Neural progenitor cell (in vitro differentiated cells): ENCODE data around the gene XRN1. TPM values are rescaled to one million over a fixed set of nuclear protein-coding genes. Genes with fewer than 3 reads are reported as not detected.
"Not testable (repeated sequence)": the region's sequence is repeated elsewhere in the genome, so short reads cannot be mapped to it uniquely, and the experiment has no call there.

ENCODE experiments used
- DNase-seq: peaks from one replicate; pipeline ENCODE4 v3.0.0-alpha.2; 2016; ENCODE audit warnings: low spot score
- H2AFZ ChIP-seq: fragments of 200-600 bp; sonication (generic); replicated peaks from 2 replicates; pipeline ENCODE4 v1.6.1; 2016; ENCODE audit warnings: antibody characterized with exemption
- H3F3A ChIP-seq: fragments of 200-600 bp; sonication (generic); 2 replicates; pipeline ENCODE4 v1.6.1; 2016; ENCODE audit warnings: antibody characterized with exemption, low read depth
- H3K27ac ChIP-seq: fragments of 200-600 bp; sonication (generic); 2 replicates; pipeline ENCODE4 v1.5.1; 2016; ENCODE audit warnings: mild to moderate bottlenecking
- H3K27me3 ChIP-seq: fragments of 200-600 bp; sonication (generic); 2 replicates; pipeline ENCODE4 v1.6.1; 2016; ENCODE audit warnings: mild to moderate bottlenecking, moderate library complexity
- H3K36me3 ChIP-seq: fragments of 200-600 bp; sonication (generic); 2 replicates; pipeline ENCODE4 v1.5.1; 2016
- H3K4me1 ChIP-seq: fragments of 200-600 bp; sonication (generic); 2 replicates; pipeline ENCODE4 v1.6.1; 2016; ENCODE audit warnings: mixed run types
- H3K4me2 ChIP-seq: fragments of 200-600 bp; sonication (generic); 2 replicates; pipeline ENCODE4 v1.6.1; 2016
- H3K4me3 ChIP-seq: fragments of 200-600 bp; sonication (generic); 2 replicates; pipeline ENCODE4 v1.5.1; 2016
- H3K79me2 ChIP-seq: fragments of 200-600 bp; sonication (generic); 2 replicates; pipeline ENCODE4 v1.6.1; 2016; ENCODE audit warnings: low read depth
- H3K9ac ChIP-seq: fragments of 200-600 bp; sonication (generic); 2 replicates; pipeline ENCODE4 v1.6.1; 2016
- H3K9me3 ChIP-seq: fragments of 200-600 bp; sonication (generic); 2 replicates; pipeline ENCODE4 v1.5.1; 2016; ENCODE audit warnings: low read depth
- H4K20me1 ChIP-seq: fragments of 200-600 bp; sonication (generic); 2 replicates; pipeline ENCODE4 v1.6.1; 2016; ENCODE audit warnings: low read depth
- H3K27ac Mint-ChIP-seq: 3 replicates; pipeline ENCODE4 v1.8.0; 2021; ENCODE audit warnings: mixed read lengths
- H3K27me3 Mint-ChIP-seq: 2 replicates; pipeline ENCODE4 v1.8.0; 2022; ENCODE audit warnings: low read depth, mild to moderate bottlenecking, inconsistent platforms, moderate library complexity, mixed read lengths; ENCODE audit not compliant: insufficient read depth
- H3K36me3 Mint-ChIP-seq: 3 replicates; pipeline ENCODE4 v1.8.0; 2021; ENCODE audit warnings: mixed read lengths
- H3K4me1 Mint-ChIP-seq: 3 replicates; pipeline ENCODE4 v1.8.0; 2021; ENCODE audit warnings: mixed read lengths
- H3K4me3 Mint-ChIP-seq: 3 replicates; pipeline ENCODE4 v1.8.0; 2021; ENCODE audit warnings: mild to moderate bottlenecking, moderate library complexity, mixed read lengths
- H3K9me3 Mint-ChIP-seq: 3 replicates; pipeline ENCODE4 v1.8.0; 2020; ENCODE audit warnings: mixed read lengths
- EZH2 ChIP-seq: fragments of 200-600 bp; sonication (generic); IDR thresholded peaks from 2 replicates; pipeline ENCODE4 v1.6.1; 2017; ENCODE audit warnings: antibody characterized with exemption, mild to moderate bottlenecking, moderate library complexity
- EZH2phosphoT487 ChIP-seq: fragments of 200-600 bp; sonication (generic); IDR thresholded peaks from 2 replicates; pipeline ENCODE4 v1.6.1; 2017; ENCODE audit warnings: antibody characterized with exemption
- total RNA-seq: library from RNA; depleted of rRNA; stranded (reverse); fragments of >200 nt; gene quantifications from 2 replicates; pipeline ENCODE4 v1.2.3, GENCODE V29; 2015; ENCODE audit warnings: low replicate concordance
- TF ChIP-seq, protein P1 (sequence below): fragments of 200-600 bp; sonication (generic); IDR thresholded peaks from 2 replicates; pipeline ENCODE4 v1.5.1; 2017; ENCODE audit warnings: antibody characterized with exemption, mild to moderate bottlenecking

XRN1 gene
- total RNA-seq, 1 donor from 2014 or later = 40.1 TPM

DNA sequence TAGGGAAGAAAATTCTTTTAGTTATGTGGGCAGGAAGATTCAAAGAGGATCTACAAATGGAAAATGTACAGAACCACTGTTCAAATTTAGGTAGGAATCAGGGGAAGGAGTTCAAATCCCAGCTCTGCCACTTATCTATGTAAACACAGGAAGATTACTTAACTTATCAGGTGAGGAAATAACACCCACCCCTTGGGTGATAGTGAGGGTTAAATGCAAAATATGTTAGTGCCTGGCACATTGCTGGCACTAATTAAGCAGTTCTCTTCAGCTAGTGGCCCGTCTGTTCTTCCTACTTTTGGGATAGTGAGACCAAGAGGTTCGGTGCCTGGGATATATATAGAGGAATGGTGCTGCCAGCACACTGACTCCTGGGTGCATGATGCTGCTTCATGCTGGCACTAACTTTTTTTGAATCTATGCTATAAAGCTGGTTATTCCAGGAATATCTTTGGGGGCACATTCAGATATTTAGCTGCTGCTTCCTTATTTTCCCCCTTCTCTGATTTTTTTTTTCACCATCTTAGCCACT lies 83.8 kb downstream of the XRN1 start:
- Mint-ChIP-seq H3K9me3 (no peaks in the 10 kb centered on the region), H3K27me3 (no peaks in the 10 kb centered on the region), H3K27ac (no peak overlapping the region), H3K4me3 (no peak overlapping the region), H3K4me1 (no peaks in the 10 kb centered on the region), H3K36me3 (peaks cover 17% of the 10 kb centered on the region)
- H3K4me1 ChIP-seq = no peaks in the 10 kb centered on the region
- no peak overlapping the region for H3K27ac ChIP-seq
- H3K9me3 ChIP-seq = no peaks in the 10 kb centered on the region
- H3F3A ChIP-seq = peaks cover 4% of the 10 kb centered on the region
- no peak overlapping the region for H2AFZ ChIP-seq
- H3K27me3 ChIP-seq = no peaks in the 10 kb centered on the region
- no peaks in the 10 kb centered on the region for H4K20me1 ChIP-seq
- H3K4me2 ChIP-seq = no peak overlapping the region
- H3K79me2 ChIP-seq = no peaks in the 10 kb centered on the region
- TF ChIP-seq EZH2 = no peak
- TF ChIP-seq, protein P1, sequence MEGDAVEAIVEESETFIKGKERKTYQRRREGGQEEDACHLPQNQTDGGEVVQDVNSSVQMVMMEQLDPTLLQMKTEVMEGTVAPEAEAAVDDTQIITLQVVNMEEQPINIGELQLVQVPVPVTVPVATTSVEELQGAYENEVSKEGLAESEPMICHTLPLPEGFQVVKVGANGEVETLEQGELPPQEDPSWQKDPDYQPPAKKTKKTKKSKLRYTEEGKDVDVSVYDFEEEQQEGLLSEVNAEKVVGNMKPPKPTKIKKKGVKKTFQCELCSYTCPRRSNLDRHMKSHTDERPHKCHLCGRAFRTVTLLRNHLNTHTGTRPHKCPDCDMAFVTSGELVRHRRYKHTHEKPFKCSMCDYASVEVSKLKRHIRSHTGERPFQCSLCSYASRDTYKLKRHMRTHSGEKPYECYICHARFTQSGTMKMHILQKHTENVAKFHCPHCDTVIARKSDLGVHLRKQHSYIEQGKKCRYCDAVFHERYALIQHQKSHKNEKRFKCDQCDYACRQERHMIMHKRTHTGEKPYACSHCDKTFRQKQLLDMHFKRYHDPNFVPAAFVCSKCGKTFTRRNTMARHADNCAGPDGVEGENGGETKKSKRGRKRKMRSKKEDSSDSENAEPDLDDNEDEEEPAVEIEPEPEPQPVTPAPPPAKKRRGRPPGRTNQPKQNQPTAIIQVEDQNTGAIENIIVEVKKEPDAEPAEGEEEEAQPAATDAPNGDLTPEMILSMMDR = no peak
- no peak for TF ChIP-seq EZH2phosphoT487
- H3K9ac ChIP-seq = no peak overlapping the region
- H3K4me3 ChIP-seq = no peak overlapping the region
- no peak for DNase-seq
- peaks cover 21% of the 10 kb centered on the region for H3K36me3 ChIP-seq

GRCh38 chr3:142363433-142363832 lies 84.4 kb downstream of the XRN1 start:
- DNase-seq, H3K9me3 ChIP-seq, H3K9ac ChIP-seq, H3K27me3 ChIP-seq, H3K27ac ChIP-seq, H3K9me3 Mint-ChIP-seq, H3F3A ChIP-seq, H3K4me1 Mint-ChIP-seq, H3K27me3 Mint-ChIP-seq, H3K4me1 ChIP-seq, H3K27ac Mint-ChIP-seq, H2AFZ ChIP-seq, H3K4me3 ChIP-seq, H3K4me2 ChIP-seq, H3K4me3 Mint-ChIP-seq, H3K79me2 ChIP-seq, H4K20me1 ChIP-seq: not testable (repeated sequence)
- H3K36me3 ChIP-seq = peaks cover 21% of the 10 kb centered on the region
- H3K36me3 Mint-ChIP-seq = peaks cover 16% of the 10 kb centered on the region

DNA sequence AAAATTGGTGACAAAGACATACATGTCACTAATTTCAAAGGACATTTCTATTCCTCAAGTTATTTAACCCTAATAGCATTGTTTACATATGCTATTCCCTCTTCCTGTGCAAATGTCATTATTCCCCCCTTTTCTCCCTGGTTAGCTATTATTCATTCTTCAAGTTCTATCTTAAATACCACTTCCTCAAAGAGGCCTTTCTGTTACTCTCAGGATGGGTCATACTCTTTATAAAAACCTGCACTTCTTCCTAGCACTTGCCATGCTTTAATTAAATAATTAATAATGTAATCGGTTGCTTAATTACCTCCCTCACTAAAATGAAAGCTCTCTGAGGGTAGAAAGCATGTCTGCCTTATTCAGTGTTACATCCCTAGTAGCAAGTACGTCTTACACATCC lies 88.5 kb downstream of the XRN1 start:
- H3K9me3 ChIP-seq = no peaks in the 10 kb centered on the region
- H3K4me3 ChIP-seq = no peak overlapping the region
- Mint-ChIP-seq H3K4me3 (no peak overlapping the region), H3K27me3 (no peaks in the 10 kb centered on the region), H3K4me1 (no peaks in the 10 kb centered on the region), H3K9me3 (no peaks in the 10 kb centered on the region), H3K27ac (no peak overlapping the region), H3K36me3 (peaks cover 23% of the 10 kb centered on the region)
- H3K4me2 ChIP-seq = no peak overlapping the region
- H3F3A ChIP-seq = no peaks in the 10 kb centered on the region
- no peaks in the 10 kb centered on the region for H3K79me2 ChIP-seq
- TF ChIP-seq, protein P1 = no peak
- TF ChIP-seq EZH2phosphoT487 (no peak), EZH2 (no peak)
- H3K27me3 ChIP-seq = no peaks in the 10 kb centered on the region
- no peaks in the 10 kb centered on the region for H3K4me1 ChIP-seq
- no peak for DNase-seq
- peaks cover 18% of the 10 kb centered on the region for H3K36me3 ChIP-seq
- no peak overlapping the region for H3K27ac ChIP-seq
- no peak overlapping the region for H2AFZ ChIP-seq
- H4K20me1 ChIP-seq = no peaks in the 10 kb centered on the region
- no peak overlapping the region for H3K9ac ChIP-seq

- no peak overlapping the region for H2AFZ ChIP-seq
- TF ChIP-seq, protein P1 = no peak
- TF ChIP-seq EZH2 (no peak), EZH2phosphoT487 (no peak)
- H3K4me2 ChIP-seq = no peak overlapping the region
- H3K4me1 ChIP-seq = no peaks in the 10 kb centered on the region
- no peak overlapping the region for H3K27ac Mint-ChIP-seq
- peaks cover 30% of the 10 kb centered on the region for H3K36me3 Mint-ChIP-seq
- no peak for DNase-seq
- H3K36me3 ChIP-seq = peaks cover 17% of the 10 kb centered on the region
- H3K9me3 ChIP-seq = no peaks in the 10 kb centered on the region
- no peaks in the 10 kb centered on the region for H3K4me1 Mint-ChIP-seq
- H3K27me3 ChIP-seq = no peaks in the 10 kb centered on the region
- no peak overlapping the region for H3K27ac ChIP-seq
- no peaks in the 10 kb centered on the region for H4K20me1 ChIP-seq
- no peak overlapping the region for H3K9ac ChIP-seq
- no peaks in the 10 kb centered on the region for H3K27me3 Mint-ChIP-seq
- H3K4me3 Mint-ChIP-seq = no peak overlapping the region
- no peak overlapping the region for H3K4me3 ChIP-seq
- no peaks in the 10 kb centered on the region for H3K9me3 Mint-ChIP-seq
- H3F3A ChIP-seq = no peaks in the 10 kb centered on the region
- H3K79me2 ChIP-seq = no peaks in the 10 kb centered on the region
Measured at GRCh38 chr3:142356818-142357217, 91.0 kb downstream of the XRN1 start.
